Psoas muscle (tissue), 8 donors: ENCODE data around the gene ACVR1. TPM values are rescaled to one million over a fixed set of nuclear protein-coding genes. Genes with fewer than 3 reads are reported as not detected.

Experiments
- ATAC-seq, 4 donors: fragments of 200-7000 bp; cut with Tn5 transposase; one replicate each; pipeline ENCODE4 v1.9.1; 2020; ENCODE audit warnings: moderate library complexity in 3 of 4, mild to moderate bottlenecking in 2 of 4
- DNase-seq, 2 donors: peaks; one replicate each; pipeline ENCODE4 v3.0.0-alpha.2; 2020
- H3K27ac ChIP-seq: fragments of 200-600 bp; one replicate; pipeline ENCODE4 v1.8.0; 2022
- H3K27me3 ChIP-seq, 3 donors: fragments of 200-600 bp in 1 of 3; one replicate each; pipeline versions ENCODE4 v1.6.1 to v1.8.0; 2013 to 2022; ENCODE audit warnings: low read length in 2 of 3, mild to moderate bottlenecking in 2 of 3, moderate library complexity in 1 of 3; ENCODE audit not compliant: insufficient read depth in 3 of 3
- H3K36me3 ChIP-seq, 2 donors: fragments of 200-600 bp in 1 of 2; one replicate each; pipeline versions ENCODE4 v1.6.1 to v1.8.0; 2013 to 2022; ENCODE audit warnings: low read depth in 1 of 2, mild to moderate bottlenecking in 1 of 2, moderate library complexity in 1 of 2; ENCODE audit not compliant: insufficient read depth in 1 of 2
- H3K4me1 ChIP-seq: fragments of 200-600 bp; one replicate; pipeline ENCODE4 v1.8.0; 2022
- H3K4me3 ChIP-seq: fragments of 200-600 bp; one replicate; pipeline ENCODE4 v1.8.0; 2022; ENCODE audit warnings: mild to moderate bottlenecking
- H3K9me3 ChIP-seq: fragments of 200-600 bp; one replicate; pipeline ENCODE4 v1.8.0; 2022
- WGBS, 3 donors: extraction: QIAGEN DNeasy Blood & Tissue Kit; methylation state at CpG; one replicate each; pipeline versions ENCODE4 v1.1.6 to v1.1.7; 2013; 5-methylcytosine and 5-hydroxymethylcytosine counted together
- intact Hi-C, 2 donors: fragments of 100-400 bp; cut with DNase I; formaldehyde crosslinking; loops; one replicate each; pipeline versions ENCODE4 v1.11.0 to v1.14.2; 2022
- polyA plus RNA-seq, 3 donors: library from polyadenylated mRNA; stranded (reverse); fragments of 200-250 nt; gene quantifications; one replicate each; pipeline ENCODE4 v1.2.3, GENCODE V29; 2013
- total RNA-seq, 4 donors: library from RNA; stranded (reverse); fragmentation: NEBNext Ultra II Directional in 2 of 4; extraction: Animal tissue kit (Norgen Biotek cat#: 25700) in 2 of 4; gene quantifications; one replicate each; pipeline versions ENCODE4 v1.2.1 to v1.2.4, GENCODE V29; 2021 to 2023
- TF ChIP-seq, protein P1 (sequence below): fragments of 200-600 bp; IDR thresholded peaks from one replicate; pipeline ENCODE4 v1.8.0; 2022; ENCODE audit warnings: antibody characterized with exemption
- donor health status: healthy with polysubstance abuse.
- donor health status: DM: no; HTN: no; CAD: no; lungs with moderate emphysema.
- donor health status: Bipolar disorder and iron deficiency.
- donor health status: healthy.
- donor health status: DM: yes; HTN: yes; CAD: no.
- donor health status: DM: no; HTN: no; CAD: no.
- donor health status: DM: no; HTN: no; CAD: no.
- donor health status: DM: yes; HTN: yes; CAD: no.

Gene ACVR1
- total and polyA plus RNA-seq, 7 donors = 9.5 to 28.0 (median 24.1) TPM

DNA sequence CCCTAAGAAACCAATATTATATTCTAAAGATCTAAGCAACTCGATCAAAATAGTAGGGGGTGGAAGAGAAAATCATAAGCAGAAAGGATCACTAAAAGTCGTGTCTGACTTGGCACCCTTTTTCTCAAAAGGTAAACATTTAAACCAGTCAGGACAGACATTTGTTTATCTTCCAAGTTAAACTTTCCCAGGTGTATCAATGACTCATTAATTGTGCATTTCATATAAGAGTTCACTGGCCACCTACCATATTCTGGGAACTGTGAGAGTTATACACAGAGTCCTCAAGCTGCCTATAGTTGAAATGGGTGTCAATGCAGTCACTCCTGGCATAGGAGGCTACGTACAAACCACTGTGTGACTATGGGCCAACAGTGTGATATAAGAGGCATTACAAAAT is 4.8 kb upstream of the ACVR1 start:
- WGBS, 3 donors = 92 to 95% (median 92%) methylated on average over 3 of the region's 3 CpGs
- Histone ChIP-seq H3K27me3 (no peaks in the 10 kb centered on the region), H3K9me3 (no peaks in the 10 kb centered on the region), H3K27ac (no peak overlapping the region), H3K4me3 (no peak overlapping the region), H3K36me3 (no peaks in the 10 kb centered on the region), H3K4me1 (peaks cover 9% of the 10 kb centered on the region)
- TF ChIP-seq, protein P1, sequence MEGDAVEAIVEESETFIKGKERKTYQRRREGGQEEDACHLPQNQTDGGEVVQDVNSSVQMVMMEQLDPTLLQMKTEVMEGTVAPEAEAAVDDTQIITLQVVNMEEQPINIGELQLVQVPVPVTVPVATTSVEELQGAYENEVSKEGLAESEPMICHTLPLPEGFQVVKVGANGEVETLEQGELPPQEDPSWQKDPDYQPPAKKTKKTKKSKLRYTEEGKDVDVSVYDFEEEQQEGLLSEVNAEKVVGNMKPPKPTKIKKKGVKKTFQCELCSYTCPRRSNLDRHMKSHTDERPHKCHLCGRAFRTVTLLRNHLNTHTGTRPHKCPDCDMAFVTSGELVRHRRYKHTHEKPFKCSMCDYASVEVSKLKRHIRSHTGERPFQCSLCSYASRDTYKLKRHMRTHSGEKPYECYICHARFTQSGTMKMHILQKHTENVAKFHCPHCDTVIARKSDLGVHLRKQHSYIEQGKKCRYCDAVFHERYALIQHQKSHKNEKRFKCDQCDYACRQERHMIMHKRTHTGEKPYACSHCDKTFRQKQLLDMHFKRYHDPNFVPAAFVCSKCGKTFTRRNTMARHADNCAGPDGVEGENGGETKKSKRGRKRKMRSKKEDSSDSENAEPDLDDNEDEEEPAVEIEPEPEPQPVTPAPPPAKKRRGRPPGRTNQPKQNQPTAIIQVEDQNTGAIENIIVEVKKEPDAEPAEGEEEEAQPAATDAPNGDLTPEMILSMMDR = no peak
- ATAC-seq (no peak), DNase-seq (no peak)
- intact Hi-C loops = no loop called here

DNA sequence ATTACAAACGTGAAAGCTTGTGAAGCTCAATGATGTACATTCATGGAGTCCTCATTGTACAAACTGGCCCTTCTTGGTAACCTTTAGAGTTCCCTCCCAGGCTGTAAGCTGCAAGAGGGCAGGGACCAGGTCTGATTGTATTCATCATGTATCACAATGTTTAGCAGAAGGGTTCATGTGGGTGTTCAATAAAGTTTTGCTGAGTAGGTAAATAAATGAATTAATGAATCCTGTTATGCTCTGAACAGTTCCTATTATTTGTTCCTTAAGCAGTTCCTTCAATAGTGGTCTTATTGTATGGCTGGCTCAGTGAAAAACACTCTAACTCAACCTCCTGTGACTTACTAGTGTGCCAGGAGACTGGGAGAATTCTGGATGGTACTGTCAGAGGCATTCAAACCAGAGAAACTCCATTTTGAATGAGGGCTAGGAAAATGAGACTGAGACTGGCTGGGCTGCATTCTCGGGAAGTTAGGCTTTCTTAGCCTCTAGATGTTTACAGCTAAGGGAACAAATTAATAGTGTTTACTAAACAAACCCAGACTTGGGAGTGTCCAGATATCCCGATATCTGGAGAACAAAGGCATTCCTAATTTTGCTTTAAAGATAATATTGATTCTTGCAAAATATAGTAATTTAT is 1.8 kb upstream of the ACVR1 start:
- no peak overlapping the region for H3K4me3 ChIP-seq
- WGBS, 3 donors = 88 to 97% (median 94%) methylated on average over 3 of the region's 3 CpGs
- H3K27ac ChIP-seq = no peak overlapping the region
- no peaks in the 10 kb centered on the region for H3K36me3 ChIP-seq
- peaks cover 30% of the 10 kb centered on the region for H3K4me1 ChIP-seq
- DNase-seq = no peak
- no peak for ATAC-seq
- intact Hi-C loops = loop anchor here (2.0 to 10.0 kb wide), 2 partner anchors 95 to 877 kb away; no protein-coding TSS in a partner anchor
- TF ChIP-seq, protein P1 = no peak
- H3K9me3 ChIP-seq = no peaks in the 10 kb centered on the region
- H3K27me3 ChIP-seq = no peaks in the 10 kb centered on the region

DNA sequence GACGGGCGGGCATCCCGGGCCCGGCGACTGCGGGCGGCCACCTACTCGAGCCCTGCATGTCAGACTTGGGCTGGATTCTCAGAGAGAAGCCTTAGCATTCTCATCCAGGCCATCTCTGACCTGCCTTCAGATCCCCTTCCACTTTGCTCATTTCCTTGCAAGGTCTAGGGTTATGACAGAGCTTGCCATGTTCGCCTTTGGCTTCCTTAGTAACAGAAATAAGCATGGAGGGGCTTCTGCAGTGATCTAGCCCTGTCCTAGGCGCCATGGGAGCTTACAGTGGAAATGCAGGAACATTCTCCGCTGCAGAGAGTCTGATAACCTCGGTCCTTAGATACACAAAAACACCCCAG is 632 bp upstream of the ACVR1 start:
- Histone ChIP-seq H3K9me3 (no peaks in the 10 kb centered on the region), H3K4me1 (peaks cover 41% of the 10 kb centered on the region), H3K4me3 (peak overlapping the region; percentile 88), H3K27me3 (no peaks in the 10 kb centered on the region), H3K27ac (peak overlapping the region; percentile 97), H3K36me3 (no peaks in the 10 kb centered on the region)
- TF ChIP-seq, protein P1 = no peak
- ATAC-seq = no peak
- WGBS, 3 donors = 7 to 14% (median 7%) methylated on average over 10 to 12 of the region's 12 CpGs
- no peak for DNase-seq
- intact Hi-C loops = loop anchor here (1.0 to 10.0 kb wide), 3 partner anchors 18 to 878 kb away; no protein-coding TSS in a partner anchor

DNA sequence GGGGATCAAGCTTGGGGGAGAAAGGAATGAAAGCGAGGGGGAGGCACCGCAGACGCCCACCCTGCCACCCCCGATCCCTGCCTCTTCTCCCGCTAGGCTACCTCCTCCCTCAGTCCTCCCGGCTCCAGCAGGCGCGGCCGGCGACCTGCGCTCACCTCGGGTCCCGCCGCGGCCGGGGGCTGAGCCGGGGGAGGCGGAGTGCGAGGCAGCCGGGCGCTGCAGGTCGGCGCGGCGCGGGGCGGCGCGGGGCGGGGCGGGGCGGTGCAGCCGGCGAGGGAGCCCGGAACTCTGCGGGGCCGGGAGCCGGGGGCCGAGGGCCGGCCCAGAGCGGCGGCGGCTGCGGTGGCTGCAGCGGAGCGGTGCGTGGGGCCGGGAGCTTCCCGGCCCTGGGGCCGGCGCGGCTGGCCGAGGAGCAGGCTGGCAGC is 477 bp downstream of the ACVR1 start:
- Histone ChIP-seq H3K9me3 (no peaks in the 10 kb centered on the region), H3K27me3 (no peaks in the 10 kb centered on the region), H3K4me1 (peaks cover 48% of the 10 kb centered on the region), H3K36me3 (no peaks in the 10 kb centered on the region), H3K4me3 (peak overlapping the region; percentile 88), H3K27ac (peak overlapping the region; percentile 97)
- DNase-seq = no peak
- ATAC-seq = peak; percentile 41 to 54 (median 47)
- 0 to 2% (median 0%) methylated on average over 17 to 53 of the region's 53 CpGs for WGBS, 3 donors
- intact Hi-C loops = loop anchor here (1.0 to 10.0 kb wide), 4 partner anchors 19 to 879 kb away; no protein-coding TSS in a partner anchor
- TF ChIP-seq, protein P1 = no peak
